ENCODE results near the gene S100A3.
"Not testable (repeated sequence)": the region's sequence is repeated elsewhere in the genome, so short reads cannot be mapped to it uniquely, and the experiment has no call there.

S100A3 gene

DNA sequence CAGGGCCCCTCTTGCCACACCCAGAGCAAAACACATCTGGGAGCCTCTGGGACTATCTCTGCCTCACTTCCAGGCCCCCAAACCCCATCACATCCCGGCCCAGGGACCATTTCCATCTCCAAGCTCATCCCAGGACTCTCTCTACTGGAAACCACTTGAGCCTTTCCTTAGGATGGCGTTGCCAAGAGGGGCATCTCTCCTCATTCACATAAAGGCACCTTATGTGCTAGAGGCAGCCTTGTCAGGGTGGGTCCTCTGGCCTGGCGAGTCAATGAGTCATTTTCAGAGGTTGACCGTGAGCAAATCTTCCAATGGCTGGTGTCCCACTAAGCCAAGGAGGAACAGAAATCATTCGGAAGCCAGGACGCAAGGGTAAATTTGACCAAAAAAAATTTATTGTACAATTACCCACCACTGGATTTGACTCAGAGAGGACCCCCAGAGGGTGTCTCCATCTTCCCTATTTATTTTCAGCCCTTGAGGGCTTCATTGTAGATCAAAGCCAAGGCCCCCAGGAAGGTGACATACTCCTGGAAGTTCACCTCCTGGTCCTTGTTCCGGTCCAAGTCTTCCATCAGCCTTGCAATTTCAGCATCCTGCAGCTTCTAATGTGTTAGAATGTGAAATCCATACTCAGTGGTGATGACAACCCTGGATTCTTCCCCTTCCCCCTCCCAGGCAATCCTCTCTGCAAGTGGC, 14.7 kb downstream of the S100A3 start:
- DNase-seq, result no peak

DNA sequence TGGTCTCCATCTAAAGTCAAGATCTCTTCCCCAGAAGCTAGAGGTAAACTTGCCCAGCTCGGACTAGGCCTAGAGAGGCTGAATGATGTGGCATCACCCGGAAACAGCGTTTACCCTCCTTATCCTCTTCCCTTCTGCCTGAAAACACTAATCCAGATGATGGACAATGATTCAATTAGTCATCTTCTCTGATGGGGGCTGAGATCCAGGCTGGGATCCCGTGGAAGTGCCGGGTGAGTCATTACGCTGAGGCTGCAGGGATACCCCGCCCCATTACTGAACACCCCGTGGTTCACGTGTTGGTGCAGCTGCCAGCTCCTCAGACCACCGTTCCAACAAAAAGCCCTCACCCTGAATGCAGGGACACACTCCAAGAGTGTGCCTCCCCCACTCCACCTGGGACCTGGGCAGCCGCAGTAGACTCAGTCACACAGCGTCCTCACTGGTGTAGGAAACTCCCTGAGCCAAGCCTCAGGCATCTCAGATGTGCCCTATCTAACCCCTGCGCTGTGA, 15.3 kb downstream of the S100A3 start:
- no peak for DNase-seq

DNA sequence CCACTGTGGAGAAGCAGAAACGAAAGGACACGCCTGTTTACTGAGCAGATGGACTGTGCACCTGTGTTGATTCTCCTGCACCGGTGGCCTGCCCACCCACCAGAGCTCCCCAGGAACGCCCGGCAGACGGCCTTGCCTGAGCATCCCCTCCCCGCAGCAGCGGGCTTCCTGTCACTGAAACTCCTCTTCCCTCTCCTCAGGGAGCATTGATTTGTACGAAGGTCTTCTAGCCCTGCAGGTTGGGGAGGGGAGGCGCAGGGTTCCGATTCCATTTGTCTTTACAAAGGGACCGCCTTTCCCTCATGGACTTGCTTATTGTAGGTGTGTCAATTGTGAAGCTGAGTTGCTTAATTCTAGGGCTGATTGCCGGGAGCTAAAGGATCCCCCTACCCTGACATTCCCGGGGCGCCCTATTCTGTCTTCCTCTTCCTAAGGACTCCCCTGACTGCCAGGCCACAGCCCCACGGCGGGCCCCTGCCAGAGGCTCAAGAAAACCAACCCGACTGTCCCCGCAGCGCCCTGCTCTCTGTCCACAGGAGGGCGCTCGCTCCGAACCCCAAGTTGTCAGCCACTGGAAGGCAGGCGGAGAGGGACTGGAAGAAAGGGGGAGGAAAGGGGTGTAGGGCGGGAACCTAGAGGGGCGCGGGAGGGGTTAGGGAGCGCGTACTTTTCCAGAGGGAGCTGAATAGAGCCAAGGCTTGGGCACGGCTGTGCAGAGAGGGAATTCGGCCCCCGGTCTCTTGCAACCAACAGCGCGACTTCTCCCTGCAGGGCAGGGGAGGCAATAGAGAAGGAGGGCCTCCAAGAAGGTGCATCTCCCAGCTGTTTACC, 16.1 kb downstream of the S100A3 start:
- peak; percentile 84 for DNase-seq

DNA sequence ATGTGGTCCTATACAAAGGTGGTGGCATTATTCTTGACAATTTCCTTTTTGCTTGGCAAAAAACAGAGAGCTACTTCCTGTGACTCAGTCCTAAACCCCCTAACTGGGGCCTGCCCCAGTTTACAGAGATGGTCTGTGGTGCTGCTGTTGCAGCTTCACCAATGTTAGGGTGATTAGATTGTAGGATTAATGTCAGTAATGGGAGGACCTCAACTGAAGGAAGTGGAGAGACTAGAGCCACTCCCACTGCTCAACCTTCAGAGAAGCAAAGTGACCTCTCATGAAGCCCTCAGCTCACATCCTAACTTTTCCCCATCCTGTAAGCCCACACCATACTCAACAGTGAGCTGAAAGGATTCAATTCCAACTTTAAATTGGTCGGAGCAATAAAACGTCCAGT, 16.9 kb downstream of the S100A3 start:
- DNase-seq, result no peak

DNA sequence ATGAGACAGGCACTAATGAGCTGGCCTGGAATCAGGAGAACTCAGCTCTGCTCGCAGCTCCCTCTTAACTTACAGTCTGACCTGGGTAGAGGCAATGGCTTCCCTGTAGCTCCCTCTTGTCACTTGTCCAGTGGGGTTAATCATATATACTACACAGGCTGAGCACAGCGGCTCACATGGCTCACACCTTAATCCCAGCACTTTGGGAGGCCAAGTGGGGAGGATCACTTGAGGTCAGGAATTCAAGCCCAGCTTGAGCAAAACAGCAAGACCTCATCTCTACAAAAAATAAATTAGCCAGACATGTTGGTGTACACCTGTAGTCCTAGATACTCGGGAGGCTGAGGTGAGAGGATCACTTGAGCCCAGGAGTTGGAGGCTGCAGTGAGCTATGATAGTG, 17.4 kb downstream of the S100A3 start:
- no peak for DNase-seq

DNA sequence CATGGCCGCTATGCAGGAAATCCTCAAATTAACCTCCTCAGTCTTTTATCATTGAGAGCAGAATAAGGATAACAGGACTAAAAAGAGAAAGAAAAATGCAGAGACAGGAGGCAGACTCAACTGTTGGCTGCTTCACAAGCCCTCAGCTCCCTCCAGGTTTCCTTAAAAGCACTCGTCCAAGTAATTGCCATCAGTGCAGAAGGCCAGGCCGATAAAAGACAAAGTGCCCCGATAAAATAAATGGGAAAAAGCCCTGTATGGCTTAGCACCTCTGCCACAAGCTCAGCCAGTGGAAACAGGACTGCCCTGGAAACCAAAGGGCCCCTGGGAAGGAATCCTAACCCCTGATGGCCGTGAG, 21.4 kb downstream of the S100A3 start:
- DNase-seq, result no peak

DNA sequence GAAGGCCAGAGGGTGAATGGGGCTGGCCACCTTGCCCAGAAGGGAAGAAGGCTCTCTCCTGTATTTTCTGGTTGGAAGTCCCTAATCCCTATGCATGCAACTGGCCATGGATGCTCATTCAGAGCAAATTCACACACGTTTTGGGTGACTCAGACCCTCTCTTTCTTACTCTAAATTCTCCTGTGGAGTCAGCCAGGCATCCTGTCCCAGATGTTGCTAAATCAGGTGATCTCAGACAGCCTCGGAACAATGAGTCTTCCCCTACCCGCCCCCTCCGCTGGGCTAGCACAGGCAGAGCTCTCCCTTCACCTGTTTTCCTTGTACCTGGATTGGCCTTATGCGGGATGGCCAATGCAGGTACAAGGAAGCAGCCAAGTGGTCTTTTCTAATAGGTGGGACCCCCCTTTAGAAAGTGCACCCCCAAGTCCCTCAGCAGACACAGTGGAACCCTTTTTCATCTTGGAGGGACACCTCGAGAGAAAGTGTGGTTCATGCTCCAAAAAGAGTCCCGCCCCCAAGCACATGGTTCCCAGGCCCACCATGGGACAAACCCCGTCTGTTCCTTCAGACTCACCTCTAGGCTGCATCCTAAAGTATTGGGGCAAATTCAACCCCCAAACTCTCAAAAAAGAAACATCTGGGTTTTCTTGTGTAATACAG, 21.9 kb downstream of the S100A3 start:
- no peak for DNase-seq

DNA sequence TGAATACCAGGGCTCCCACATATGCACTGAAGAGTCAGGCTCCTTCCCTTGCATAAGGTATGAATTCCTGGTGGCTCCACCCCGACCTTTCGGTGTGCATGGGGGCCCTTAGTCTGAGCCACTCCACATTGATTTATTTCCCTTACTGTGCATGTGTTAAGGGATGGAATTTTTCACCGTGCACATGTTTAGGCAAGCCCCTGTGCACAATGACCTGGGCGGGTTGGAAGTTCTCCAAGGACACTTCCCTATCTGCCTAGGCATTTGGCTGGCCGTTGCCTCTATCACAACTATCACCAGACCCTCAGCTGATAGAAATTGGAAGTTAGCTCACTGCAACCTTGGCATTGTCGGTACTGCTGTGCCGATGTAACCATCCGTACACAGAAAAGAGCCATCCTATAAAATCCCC, 22.9 kb downstream of the S100A3 start:
- DNase-seq, result peak; percentile 73

DNA sequence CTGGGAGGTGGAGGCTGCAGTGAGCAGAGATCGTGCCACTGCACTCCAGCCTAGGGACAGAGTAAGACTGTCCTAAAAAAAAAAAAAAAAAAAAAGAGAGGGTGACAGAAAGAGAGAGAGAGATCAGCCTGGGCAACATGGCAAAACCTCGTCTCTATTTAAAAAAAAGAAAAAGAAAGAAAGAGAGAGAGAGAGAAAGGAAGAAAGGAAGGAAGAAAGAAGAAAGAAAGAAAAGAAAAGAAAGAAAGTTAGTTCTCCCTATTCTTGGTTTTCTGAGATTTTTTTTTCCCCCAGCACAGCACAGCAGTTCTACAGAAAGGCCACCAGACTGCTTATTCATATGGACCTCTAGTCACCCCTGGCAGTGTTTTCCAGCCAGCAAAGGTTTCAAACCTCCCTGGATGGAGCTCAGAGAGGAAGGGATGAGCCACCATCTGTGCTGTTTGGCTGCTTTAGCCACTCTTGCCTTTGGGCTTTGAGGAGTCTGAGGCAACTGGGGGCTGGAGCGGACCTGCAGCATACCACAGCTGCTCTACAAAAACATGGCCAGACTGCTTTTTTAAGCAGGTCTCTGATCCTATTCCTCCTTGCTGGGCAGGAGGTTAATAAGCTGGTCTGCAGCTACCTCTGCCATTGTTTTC, 23.9 kb downstream of the S100A3 start:
- peak; percentile 92 for DNase-seq

DNA sequence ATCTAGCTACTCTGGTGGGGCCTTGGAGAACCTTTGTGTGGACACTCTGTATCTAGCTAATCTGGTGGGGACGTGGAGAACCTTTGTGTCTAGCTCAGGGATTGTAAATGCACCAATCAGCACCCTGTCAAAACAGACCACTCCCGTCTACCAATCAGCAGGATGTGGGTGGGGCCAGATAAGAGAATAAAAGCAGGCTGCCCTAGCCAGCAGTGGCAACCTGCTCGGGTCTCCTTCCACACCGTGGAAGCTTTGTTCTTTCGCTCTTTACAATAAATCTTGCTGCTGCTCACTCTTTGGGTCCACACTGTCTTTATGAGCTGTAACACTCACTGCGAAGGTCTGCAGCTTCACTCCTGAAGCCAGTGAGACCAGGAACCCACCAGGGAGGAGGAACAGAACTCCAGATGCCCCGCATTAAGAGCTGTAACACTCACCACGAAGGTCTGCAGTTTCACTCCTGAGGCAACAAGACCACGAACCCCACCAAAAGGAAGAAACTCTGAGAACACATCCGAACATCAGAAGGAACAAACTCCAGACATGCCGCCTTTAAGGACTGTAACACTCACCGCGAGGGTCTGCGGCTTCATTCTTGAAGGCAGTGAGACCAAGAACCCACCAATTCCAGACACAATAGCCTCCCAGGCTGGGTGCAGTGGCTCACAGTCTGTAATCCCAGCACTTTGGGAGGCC, 26.6 kb downstream of the S100A3 start:
- DNase-seq, result not testable (repeated sequence)

DNA sequence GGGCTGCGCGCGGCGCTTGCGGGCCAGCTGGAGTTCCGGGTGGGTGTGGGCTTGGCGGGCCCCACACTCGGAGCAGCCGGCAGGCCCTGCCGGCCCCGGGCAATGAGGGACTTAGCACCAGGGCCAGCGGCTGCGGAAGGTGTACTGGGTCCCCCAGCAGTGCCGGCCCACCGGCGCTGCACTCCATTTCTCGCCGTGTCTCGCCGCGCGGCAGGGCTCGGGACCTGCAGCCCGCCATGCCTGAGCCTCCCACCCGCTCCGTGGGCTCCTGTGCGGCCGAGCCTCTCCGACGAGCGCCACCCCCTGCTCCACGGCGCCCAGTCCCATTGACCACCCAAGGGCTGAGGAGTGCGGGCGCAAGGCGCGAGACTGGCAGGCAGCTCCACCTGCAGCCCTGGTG, 27.2 kb downstream of the S100A3 start:
- DNase-seq, result not testable (repeated sequence)

DNA sequence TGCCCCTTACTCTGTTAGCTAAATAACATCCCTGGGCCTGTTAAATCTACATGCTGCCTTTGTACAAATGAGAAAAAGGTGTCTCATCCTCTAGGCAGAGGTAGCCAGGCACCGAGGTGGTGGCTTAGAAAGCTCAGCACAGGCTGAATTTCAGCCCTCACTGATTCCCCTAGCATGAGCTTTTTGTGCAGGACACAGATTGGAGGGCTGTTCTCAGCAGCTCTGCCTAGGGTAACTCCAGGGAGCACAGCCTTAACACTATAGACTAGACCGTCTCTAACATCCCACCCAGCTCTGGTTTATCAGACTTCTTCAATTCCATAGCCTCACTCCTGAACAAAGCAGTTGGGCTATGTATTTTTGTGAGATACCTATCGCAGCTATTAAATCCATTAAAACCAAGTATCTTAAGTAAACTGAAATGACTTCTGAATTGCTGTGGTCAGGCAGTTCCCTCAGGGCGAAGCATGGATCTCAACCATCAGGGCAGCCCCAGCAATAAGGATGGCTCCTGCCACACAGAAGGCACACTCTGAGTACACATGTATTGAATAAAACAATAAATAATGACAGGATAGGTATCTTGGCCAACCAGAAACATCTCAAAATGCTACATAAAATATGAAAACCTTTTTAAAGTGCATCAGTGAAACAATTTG, 28.1 kb downstream of the S100A3 start:
- DNase-seq, result no peak

DNA sequence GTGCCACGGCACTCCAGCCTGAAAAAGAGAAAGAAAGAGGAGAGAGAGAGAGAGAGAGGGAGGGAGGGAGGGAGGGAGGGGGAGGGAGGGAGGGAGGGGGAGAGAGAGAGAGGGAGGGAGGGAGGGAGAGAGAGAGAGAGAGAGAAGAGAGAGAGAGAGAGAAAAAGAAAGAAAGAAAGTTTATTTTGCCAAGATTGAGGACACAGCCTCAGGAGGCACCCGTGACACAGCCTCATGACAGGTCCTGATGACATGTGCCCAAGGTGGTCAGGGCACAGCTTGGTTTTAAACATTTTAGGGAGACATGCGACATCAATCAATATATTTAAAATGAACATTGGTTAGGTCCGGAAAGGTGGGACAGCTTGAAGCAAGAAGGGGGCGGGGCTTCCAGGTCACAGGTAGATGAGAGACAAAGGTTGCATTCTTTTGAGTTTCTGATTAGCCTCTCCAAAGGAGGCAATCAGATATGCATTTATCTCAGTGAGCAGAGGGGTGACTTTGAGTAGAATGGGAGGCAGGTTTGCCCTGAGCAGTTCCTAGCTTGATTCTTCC, 28.8 kb downstream of the S100A3 start:
- DNase-seq, result not testable (repeated sequence)

DNA sequence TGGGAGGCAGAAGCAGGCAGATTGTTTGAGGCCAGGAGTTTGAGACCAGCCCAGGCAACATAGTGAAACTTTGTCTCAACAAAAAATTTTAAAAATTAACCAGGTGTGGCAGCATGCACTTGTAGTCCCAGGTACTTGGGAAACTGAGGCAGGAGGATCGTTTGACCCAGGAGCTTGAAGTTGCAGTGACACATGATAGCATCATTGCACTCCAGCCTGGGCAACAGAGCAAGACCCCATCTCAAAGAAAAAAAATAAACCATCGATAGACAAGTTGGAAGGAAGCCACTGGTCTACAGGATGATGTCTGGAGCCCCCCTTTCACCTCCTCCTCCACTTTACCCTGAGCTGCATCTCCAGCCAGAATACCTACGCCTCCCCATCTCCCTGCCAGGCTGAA, 29.8 kb downstream of the S100A3 start:
- DNase-seq, result no peak

DNA sequence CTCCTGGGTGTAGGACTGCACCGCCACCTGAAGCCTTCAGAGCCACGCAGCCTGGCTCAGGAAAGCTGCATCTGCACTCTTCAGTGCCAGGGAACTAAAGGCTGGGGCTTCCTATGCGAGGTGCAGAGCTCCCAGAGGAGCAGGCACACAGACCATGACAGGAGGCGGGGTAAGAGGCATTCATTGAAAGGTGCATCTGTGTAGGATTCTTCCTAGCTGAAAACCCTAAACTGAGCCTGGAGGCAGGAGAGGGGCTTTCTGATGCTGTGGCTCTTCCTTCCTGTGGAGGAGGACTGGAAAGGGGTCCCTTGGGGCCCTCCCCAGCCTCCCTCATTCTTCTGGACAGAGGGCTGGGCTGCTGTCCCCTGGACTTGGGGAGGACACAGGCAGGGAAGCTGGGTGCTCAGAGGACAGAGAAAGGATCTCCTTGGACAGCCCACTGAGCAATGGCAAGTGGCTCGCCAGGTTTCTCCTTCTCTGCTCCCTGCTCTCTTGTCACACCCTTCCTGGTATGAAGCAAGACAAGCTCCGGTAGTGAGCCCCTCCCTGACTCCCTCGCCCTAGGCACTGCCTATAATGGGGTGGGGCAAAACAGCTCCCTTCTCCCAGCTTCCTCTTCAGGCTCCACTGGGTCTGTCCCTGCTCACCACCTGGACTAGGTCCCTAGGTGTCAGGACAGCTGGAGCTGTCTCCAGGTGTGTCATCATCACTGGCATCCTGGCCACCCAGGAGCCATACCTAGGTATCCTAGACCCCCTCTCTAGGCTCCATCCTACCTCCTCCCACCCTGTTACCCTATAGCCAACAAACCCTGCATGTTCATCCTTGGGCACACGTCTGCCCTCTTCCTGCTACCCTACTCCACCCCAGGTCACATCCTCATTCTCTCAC, 33.3 kb downstream of the S100A3 start:
- no peak for DNase-seq

DNA sequence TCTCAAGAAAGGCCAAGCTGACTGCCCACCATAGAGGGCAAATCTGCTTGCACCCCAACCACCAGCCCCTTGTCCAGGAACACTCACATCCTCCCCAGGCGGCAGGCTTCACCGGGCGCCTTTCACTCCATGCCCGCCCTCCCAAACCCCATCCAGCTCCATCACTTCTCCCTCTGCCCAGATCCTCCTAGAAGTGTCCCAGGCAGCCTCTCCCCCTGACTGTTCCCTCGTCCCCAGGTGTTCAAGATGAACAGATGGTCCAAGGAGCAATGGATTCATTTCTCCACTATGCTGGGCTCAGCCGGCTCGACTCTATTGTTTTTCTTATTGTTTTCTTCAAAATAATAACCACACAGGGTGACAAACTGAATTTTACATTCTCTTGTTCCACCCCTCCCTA, 35.4 kb downstream of the S100A3 start:
- DNase-seq, result no peak

DNA sequence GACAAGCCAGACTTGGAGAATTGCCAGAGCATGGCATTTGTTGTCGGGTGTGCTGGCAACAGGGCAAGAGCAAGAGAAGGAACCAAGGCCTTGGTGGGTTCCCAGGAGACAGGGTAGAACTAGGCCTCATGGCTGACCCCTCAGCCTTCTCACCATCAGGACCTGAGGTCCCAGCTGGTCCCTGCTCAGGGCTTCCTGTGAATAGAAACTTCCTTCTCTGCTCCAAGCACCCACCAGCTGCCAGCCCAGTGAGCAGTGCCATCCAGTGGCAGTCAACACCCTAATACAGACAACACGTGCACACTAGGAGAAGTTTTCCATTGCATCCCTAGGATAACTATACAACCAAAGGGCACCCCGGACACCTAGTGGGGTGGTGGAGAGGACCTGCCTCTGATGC, 36.0 kb downstream of the S100A3 start:
- peak; percentile 20 for DNase-seq

DNA sequence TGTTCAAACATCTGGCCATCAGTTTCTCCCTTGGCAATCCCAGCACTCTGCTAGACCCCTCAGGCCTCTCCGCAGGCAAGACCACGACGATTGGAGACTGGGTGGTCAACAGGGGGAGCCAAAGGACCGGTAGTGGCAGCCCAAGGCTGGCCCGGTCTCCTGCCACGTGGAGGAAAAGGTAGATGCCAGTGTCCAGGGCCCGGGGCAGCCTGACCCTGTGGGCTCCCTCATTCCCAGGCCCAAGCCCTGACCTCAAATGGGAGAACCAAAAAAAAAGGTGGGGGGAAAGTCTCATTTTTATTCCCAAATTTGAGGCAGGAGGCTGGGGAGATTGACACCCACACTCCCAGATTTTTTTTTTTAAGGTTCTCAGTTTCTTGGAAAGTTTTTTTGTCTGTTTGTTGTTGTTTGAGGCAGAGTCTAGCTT, 38.1 kb downstream of the S100A3 start:
- peak; percentile 49 for DNase-seq

DNA sequence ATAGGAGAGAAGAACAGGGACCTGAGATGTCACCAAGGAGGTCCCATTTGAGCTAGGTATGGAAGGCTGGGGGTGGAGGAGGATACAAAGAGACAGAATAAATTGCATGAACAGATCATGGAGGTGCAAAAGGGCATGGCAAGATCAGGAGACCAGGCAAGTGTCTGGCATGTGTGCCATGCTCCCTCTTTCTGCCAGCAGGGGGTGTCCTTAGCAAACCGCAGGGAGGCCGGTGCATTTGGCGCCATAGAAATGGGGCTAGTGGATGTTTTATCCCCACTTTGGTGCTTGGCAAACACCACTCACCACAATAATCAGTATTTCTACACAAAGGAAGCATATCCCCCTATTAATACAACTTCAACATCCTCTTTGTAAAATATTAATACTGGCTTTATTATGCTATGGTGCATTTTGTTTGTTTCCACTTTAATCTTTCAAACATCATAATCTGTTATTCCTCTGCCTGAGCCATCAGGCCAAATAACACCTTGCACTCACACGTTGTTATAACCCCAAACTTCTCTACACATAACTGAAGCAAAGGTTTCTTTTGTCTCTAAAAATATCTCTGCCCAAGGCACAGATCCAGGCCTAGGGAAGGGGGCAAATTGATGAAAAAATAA, 39.2 kb downstream of the S100A3 start:
- DNase-seq, result no peak

DNA sequence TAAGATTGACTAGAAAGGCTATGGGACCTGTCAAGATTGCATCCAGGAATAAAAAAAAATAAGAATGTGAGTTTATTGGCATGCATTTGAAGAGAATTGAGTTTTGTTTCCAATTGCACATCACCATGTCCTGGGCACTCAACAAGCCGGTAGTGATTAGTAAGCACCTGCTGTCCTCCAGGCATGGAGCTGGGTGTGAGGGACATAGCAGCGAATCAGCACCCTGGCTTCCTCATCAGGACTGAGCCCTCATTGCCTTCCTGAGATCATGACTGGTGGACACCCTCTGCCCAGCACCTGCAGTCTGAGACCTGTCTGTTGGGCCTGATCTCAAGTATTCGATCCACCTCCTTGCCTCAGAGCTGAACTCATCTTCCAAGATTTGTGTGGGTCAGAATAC, 40.0 kb downstream of the S100A3 start:
- DNase-seq, result no peak

Data from DMS 273 treated with DMSO at 0.1 percent for 48 hours (cell line).